GM11168 (cell line): ENCODE results near the gene THAP7.

ENCODE experiments used
- in situ Hi-C: fragments of 300-500 bp; cut with MboI; formaldehyde crosslinking; loops from one replicate; pipeline ENCODE4 v1.12.0; 2022; ENCODE audit warnings: low sequenced_read_pairs; ENCODE audit not compliant: unreplicated experiment

The THAP7 gene

GRCh38 chr22:21032037-21032867 lies 30.3 kb upstream of the THAP7 start, which contains the start of gene SLC7A4:
Gene SLC7A4 (minus strand): TSS chr22:21032561. CDS start chr22:21031812, 749 bp downstream.
- in situ Hi-C loops: no loop called here

GRCh38 chr22:21031545-21032036 lies 29.7 kb upstream of the THAP7 start:
- in situ Hi-C loops: no loop called here

GRCh38 chr22:21030621-21031544 lies 29.0 kb upstream of the THAP7 start:
- in situ Hi-C loops: no loop called here

- in situ Hi-C loops: no loop called here
Measured at GRCh38 chr22:21030032-21030431, 28.1 kb upstream of the THAP7 start.

GRCh38 chr22:21029486-21030025 lies 27.6 kb upstream of the THAP7 start:
- in situ Hi-C loops: no loop called here

- in situ Hi-C loops: no loop called here
Measured at GRCh38 chr22:21028277-21029251, 26.6 kb upstream of the THAP7 start.

- in situ Hi-C loops: no loop called here
Measured at GRCh38 chr22:21026783-21027692, 25.1 kb upstream of the THAP7 start.

GRCh38 chr22:21025763-21026755 lies 24.1 kb upstream of the THAP7 start:
- in situ Hi-C loops: no loop called here

- in situ Hi-C loops: no loop called here
Measured at GRCh38 chr22:21025266-21025665, 23.3 kb upstream of the THAP7 start.

GRCh38 chr22:21022955-21023614 lies 21.2 kb upstream of the THAP7 start:
- in situ Hi-C loops: no loop called here

GRCh38 chr22:21022507-21022906 lies 20.6 kb upstream of the THAP7 start:
- in situ Hi-C loops: no loop called here

- in situ Hi-C loops: no loop called here
Measured at GRCh38 chr22:21020802-21021429, 19.0 kb upstream of the THAP7 start.

- in situ Hi-C loops: no loop called here
Measured at GRCh38 chr22:21018314-21018713, 16.4 kb upstream of the THAP7 start.

GRCh38 chr22:21016644-21017420 lies 14.9 kb upstream of the THAP7 start:
- in situ Hi-C loops: no loop called here

- in situ Hi-C loops: no loop called here
Measured at GRCh38 chr22:21015466-21016006, 13.6 kb upstream of the THAP7 start.
